Mucosa of descending colon (tissue), 3 donors: ENCODE data around the gene DUSP8. TPM values are rescaled to one million over a fixed set of nuclear protein-coding genes. Genes with fewer than 3 reads are reported as not detected.

Experiments used
- ATAC-seq: fragments of 200-7000 bp; cut with Tn5 transposase; one replicate; pipeline ENCODE4 v1.9.1; 2020; ENCODE audit warnings: mild to moderate bottlenecking, moderate library complexity
- DNase-seq, 3 donors: peaks; one replicate each; pipeline ENCODE4 v3.0.0-alpha.2; 2020
- H3K36me3 ChIP-seq: fragments of 200-600 bp; one replicate; pipeline ENCODE4 v1.8.0; 2021; ENCODE audit warnings: low read depth, mild to moderate bottlenecking
- H3K4me1 ChIP-seq: fragments of 200-600 bp; one replicate; pipeline ENCODE4 v1.8.0; 2021; ENCODE audit warnings: low read depth, mild to moderate bottlenecking
- H3K4me3 ChIP-seq: fragments of 200-600 bp; one replicate; pipeline ENCODE4 v1.8.0; 2021; ENCODE audit warnings: mild to moderate bottlenecking
- H3K9me3 ChIP-seq: fragments of 200-600 bp; one replicate; pipeline ENCODE4 v1.8.0; 2021; ENCODE audit warnings: mild to moderate bottlenecking
- intact Hi-C, 2 donors: fragments of 100-400 bp; cut with DNase I in 1 of 2; cut with micrococcal nuclease in 1 of 2; formaldehyde crosslinking; loops; one replicate each; pipeline versions ENCODE4 v1.11.0 to v1.11.1; 2022; cut with DNase I, micrococcal nuclease
- total RNA-seq, 3 donors: library from RNA; stranded (reverse); fragmentation: NEBNext Ultra II Directional in 2 of 3; extraction: Animal tissue kit (Norgen Biotek cat#: 25700) in 2 of 3; gene quantifications; one replicate each; pipeline versions ENCODE4 v1.2.1 to v1.2.4, GENCODE V29; 2021 to 2023
- TF ChIP-seq, protein P1 (sequence below): fragments of 200-600 bp; IDR thresholded peaks from one replicate; pipeline ENCODE4 v1.8.0; 2022; ENCODE audit warnings: antibody characterized with exemption, mild to moderate bottlenecking
- donor health status: DM: no; HTN: no; CAD: no; lungs with moderate emphysema.
- donor health status: DM: no; HTN: no; CAD: no.
- donor health status: DM: no; HTN: yes; CAD: no.

The DUSP8 gene
- total RNA-seq, 3 donors from 2014 or later, result 28.2 to 31.7 (median 28.5) TPM

GRCh38 chr11:1561266-1561665 lies 10.8 kb downstream of the DUSP8 start:
- DNase-seq (peak in 1 of 3 donors; percentile 32), ATAC-seq (no peak)
- intact Hi-C loops, result no loop called here
- H3K4me3 ChIP-seq, result no peak overlapping the region
- TF ChIP-seq, protein P1, sequence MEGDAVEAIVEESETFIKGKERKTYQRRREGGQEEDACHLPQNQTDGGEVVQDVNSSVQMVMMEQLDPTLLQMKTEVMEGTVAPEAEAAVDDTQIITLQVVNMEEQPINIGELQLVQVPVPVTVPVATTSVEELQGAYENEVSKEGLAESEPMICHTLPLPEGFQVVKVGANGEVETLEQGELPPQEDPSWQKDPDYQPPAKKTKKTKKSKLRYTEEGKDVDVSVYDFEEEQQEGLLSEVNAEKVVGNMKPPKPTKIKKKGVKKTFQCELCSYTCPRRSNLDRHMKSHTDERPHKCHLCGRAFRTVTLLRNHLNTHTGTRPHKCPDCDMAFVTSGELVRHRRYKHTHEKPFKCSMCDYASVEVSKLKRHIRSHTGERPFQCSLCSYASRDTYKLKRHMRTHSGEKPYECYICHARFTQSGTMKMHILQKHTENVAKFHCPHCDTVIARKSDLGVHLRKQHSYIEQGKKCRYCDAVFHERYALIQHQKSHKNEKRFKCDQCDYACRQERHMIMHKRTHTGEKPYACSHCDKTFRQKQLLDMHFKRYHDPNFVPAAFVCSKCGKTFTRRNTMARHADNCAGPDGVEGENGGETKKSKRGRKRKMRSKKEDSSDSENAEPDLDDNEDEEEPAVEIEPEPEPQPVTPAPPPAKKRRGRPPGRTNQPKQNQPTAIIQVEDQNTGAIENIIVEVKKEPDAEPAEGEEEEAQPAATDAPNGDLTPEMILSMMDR, result no peak
- peaks cover 33% of the 10 kb centered on the region for H3K4me1 ChIP-seq
- H3K9me3 ChIP-seq, result no peaks in the 10 kb centered on the region
- H3K36me3 ChIP-seq, result no peaks in the 10 kb centered on the region

GRCh38 chr11:1560649-1561251 lies 11.3 kb downstream of the DUSP8 start:
- intact Hi-C loops, result no loop called here
- DNase-seq, result no peak
- no peak overlapping the region for H3K4me3 ChIP-seq
- H3K4me1 ChIP-seq, result peaks cover 33% of the 10 kb centered on the region
- TF ChIP-seq, protein P1, result no peak
- H3K36me3 ChIP-seq, result no peaks in the 10 kb centered on the region
- no peaks in the 10 kb centered on the region for H3K9me3 ChIP-seq
- ATAC-seq, result no peak

DNA sequence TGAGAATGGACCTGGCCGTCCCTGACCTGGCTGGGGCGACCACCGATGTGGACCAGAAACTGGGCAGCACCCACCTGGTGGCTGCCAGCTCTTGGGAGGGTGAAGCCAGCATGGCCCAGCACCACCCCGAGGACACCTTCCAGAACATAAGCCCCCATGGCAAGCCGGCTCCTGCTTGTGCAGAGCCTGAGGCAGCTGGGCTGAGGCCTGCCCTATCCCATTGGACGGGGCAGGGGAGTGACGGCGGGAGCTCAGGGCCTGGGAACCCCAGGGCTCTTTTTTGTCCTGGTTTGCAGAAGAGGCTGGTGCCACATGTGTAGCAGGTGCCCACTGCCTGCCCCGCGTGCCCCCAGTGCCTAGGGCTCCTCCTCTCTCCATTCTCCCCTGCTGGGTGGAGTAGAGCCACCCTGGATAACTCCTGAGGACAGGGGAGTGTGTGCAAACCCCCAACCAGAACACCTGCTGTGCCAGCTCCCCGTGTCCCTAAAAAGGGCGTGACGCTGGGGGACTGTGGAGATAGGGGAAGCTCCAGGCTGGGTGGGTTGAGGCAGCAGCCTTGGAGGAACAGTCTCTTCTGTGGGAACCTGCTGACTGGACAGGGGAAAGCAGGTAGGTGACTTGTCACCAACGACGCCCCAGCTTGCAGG lies 11.9 kb downstream of the DUSP8 start:
- DNase-seq, result peak in 2 of 3 donors; percentile 41 to 52
- Histone ChIP-seq H3K9me3 (no peaks in the 10 kb centered on the region), H3K36me3 (no peaks in the 10 kb centered on the region), H3K4me1 (peaks cover 33% of the 10 kb centered on the region), H3K4me3 (no peak overlapping the region)
- intact Hi-C loops, result no loop called here
- TF ChIP-seq, protein P1, result no peak
- ATAC-seq, result no peak

DNA sequence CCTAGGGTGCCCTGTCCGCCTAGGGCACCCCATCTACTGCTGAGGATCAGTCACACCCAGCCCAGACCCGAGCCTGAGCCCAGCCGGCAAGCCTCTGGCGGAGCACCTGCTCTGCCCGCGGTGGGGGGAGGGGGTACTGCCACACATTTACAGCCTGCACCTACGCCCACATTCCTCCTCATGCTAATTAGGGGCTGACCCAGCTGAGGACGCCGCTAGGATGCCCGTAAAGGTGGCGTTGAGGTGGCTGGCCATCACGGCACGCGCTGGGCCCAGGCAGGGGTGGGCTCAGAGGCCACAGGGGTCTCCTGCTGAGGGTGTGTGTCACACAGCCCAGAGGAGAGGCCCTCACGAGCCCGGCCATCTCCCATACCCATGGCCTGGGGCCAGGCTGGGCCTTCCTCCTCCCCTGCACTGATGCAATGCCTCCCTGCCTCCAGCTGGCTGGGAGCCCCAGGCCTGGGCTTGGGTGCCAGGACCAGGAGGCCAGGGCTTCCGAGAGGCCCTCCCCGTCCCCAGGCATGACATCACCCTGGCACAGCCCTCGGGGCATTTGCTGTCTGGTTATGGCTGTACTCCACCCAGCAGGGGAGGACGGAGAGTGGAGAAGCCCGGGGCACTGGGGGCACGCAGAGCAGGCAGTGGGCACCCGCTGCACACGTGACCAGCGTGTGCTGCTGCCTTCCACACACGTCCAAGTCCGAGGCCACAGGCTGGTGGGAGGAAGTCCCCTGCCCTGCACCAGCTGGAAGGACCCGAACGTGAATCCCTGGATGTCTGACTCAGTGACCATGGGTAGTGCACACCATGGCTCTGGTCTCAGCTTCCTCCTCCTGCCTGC lies 12.7 kb downstream of the DUSP8 start:
- TF ChIP-seq, protein P1, result no peak
- no peaks in the 10 kb centered on the region for H3K36me3 ChIP-seq
- H3K9me3 ChIP-seq, result no peaks in the 10 kb centered on the region
- peaks cover 29% of the 10 kb centered on the region for H3K4me1 ChIP-seq
- intact Hi-C loops, result no loop called here
- H3K4me3 ChIP-seq, result no peak overlapping the region
- DNase-seq (peak; percentile 91 to 92 (median 92)), ATAC-seq (peak; percentile 85)

DNA sequence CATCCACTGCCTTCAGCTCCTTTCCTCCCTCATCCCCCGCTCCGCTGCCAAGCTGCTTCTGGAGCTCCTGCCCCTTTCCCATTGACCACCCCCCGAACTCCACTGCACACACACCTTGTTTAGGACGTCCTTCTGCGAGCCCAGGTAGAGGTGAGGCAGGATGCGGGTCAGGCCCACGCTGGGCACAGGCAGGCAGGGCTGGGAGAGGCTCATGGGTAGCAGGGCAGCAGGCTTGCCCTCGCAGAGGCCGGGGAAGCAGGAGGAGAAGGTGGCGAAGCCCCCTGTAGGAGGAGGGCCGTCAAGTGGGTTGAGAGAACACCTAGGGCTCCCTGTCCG lies 13.3 kb downstream of the DUSP8 start:
- intact Hi-C loops, result no loop called here
- ATAC-seq (peak; percentile 2), DNase-seq (no peak)
- H3K4me1 ChIP-seq, result peaks cover 30% of the 10 kb centered on the region
- H3K36me3 ChIP-seq, result no peaks in the 10 kb centered on the region
- TF ChIP-seq, protein P1, result no peak
- H3K4me3 ChIP-seq, result no peak overlapping the region
- H3K9me3 ChIP-seq, result no peaks in the 10 kb centered on the region
